ENCODE data around the gene PCSK7.
A peak's percentile ranks its signal among the peaks of the same experiment; 100 is the strongest.

- TF ChIP-seq CTCF (IDR thresholded peaks at IDR 0.05), result peak in 2 of 3 experiments; percentile 10 to 28
- no peak for TF ChIP-seq POLR2A (IDR thresholded peaks at IDR 0.05)
- no peak for TF ChIP-seq POLR2AphosphoS5 (IDR thresholded peaks at IDR 0.05; ENCODE audit: insufficient read depth in 1 of 2, low read depth in 1 of 2)
Measured at GRCh38 chr11:117180661-117181585, 51.0 kb downstream of the PCSK7 start.
